OCI-LY3 (cell line): ENCODE results near the gene TNP2.

Experiments
- EZH2phosphoT487 ChIP-seq: fragments of 200-600 bp; shearing (Covaris generic); IDR thresholded peaks from 2 replicates; pipeline ENCODE4 v1.6.1; 2018; ENCODE audit warnings: antibody characterized with exemption, mixed run types, low read depth
- TF ChIP-seq, protein P1 (sequence below): fragments of 200-600, 300-600 bp; sonication (generic); IDR thresholded peaks from 2 replicates; pipeline ENCODE4 v1.5.1; 2014; ENCODE audit warnings: antibody characterized with exemption, low read length, low read depth

DNA sequence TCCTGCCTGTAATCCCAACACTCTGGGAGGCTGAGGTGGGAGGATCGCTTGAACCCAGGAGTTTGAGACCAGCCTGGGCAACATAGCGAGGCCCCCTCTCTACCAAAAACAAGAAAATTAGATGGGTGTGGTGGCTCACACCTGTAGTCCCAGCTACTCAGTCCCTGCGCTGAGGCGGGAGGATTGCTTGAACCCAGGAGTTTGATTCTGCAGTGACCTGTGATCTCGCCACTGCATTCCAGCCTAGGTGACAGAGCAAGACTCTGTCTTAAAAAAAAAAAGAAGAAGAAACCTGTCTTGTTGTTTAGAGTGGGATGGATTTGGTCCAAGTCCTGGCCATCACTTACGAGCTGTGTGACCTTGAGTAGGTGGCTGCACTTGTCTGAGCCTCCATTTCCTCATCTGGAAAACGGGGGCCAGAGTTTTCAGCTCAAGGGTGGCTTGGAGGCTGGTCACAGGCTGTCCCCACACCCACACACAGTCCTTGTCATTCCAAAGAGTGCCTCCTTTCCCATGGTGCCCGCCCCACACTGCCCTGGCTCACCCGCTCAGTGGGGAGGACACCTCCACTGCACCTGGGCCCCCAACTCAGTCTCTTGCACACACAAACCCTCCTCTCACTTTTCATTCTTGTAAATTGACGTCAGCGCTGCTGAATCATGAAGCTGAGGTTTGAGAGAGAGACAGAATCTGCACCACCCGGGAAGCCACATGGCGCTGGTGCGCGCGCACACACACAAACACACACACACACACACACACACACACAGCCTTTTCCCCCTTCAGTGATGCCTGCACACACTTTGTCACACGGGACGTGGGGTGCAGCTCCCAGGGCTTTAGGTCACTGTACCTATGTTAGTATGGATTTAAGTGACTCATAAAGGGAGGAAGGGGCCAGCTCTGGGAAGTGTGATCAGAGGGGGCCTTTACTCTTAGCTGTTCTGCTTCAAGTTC, 17.3 kb downstream of the TNP2 start:
- TF ChIP-seq, protein P1, sequence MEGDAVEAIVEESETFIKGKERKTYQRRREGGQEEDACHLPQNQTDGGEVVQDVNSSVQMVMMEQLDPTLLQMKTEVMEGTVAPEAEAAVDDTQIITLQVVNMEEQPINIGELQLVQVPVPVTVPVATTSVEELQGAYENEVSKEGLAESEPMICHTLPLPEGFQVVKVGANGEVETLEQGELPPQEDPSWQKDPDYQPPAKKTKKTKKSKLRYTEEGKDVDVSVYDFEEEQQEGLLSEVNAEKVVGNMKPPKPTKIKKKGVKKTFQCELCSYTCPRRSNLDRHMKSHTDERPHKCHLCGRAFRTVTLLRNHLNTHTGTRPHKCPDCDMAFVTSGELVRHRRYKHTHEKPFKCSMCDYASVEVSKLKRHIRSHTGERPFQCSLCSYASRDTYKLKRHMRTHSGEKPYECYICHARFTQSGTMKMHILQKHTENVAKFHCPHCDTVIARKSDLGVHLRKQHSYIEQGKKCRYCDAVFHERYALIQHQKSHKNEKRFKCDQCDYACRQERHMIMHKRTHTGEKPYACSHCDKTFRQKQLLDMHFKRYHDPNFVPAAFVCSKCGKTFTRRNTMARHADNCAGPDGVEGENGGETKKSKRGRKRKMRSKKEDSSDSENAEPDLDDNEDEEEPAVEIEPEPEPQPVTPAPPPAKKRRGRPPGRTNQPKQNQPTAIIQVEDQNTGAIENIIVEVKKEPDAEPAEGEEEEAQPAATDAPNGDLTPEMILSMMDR: no peak
- no peak for TF ChIP-seq EZH2phosphoT487
